ENCODE data around the gene HYAL1. TPM values are rescaled to one million over a fixed set of nuclear protein-coding genes. Genes with fewer than 3 reads are reported as not detected.

Gene HYAL1
- total RNA-seq, 1 experiment from 2014 or later: 0.37 TPM

DNA sequence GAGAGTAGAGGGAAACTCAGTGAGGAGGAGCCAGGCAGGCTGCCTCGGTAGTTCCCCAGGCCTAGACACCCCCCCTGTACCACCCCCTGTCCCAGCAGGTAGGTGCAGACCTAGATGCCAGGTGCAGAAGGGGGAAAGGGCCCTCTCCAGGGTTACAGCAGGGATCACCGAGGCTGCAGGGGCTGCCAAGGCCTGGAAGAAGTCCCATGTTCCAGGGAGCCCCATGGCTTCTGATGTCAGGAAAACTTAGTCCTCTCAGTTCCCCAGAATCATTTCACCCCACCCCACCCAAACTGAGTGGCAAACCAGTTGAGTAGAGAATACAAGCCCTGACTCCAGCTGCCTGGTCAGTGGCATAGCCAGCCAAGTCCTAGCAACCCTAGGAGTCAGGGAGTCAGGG is 41.9 kb downstream of the HYAL1 start:
- CTCF ChIA-PET: no interaction called here
- Histone ChIP-seq H3K27ac (ENCODE audit: low read depth, low read length, poor library complexity, severe bottlenecking) (peak overlapping the region; percentile 82), H3K4me3 (ENCODE audit: low read depth, low read length, poor library complexity, severe bottlenecking) (no peak overlapping the region), H3K36me3 (ENCODE audit: insufficient read depth, low read length, poor library complexity, severe bottlenecking) (peaks cover 12% of the 10 kb centered on the region), H3K27me3 (replicated peaks; ENCODE audit: insufficient read depth, low read depth, low read length, poor library complexity) (no peaks in the 10 kb centered on the region), H3K4me1 (ENCODE audit: insufficient read depth, low read length, poor library complexity, severe bottlenecking) (peaks cover 14% of the 10 kb centered on the region), H3K9me3 (ENCODE audit: low read depth, low read length, poor library complexity, severe bottlenecking) (no peaks in the 10 kb centered on the region)
- no TSS peak for BruUV-seq (replicated peaks)
- TF ChIP-seq EZH2 (IDR thresholded peaks at IDR 0.05; ENCODE audit: borderline replicate concordance, low read depth, low read length, poor library complexity, severe bottlenecking): no peak
- TF ChIP-seq, protein P1, sequence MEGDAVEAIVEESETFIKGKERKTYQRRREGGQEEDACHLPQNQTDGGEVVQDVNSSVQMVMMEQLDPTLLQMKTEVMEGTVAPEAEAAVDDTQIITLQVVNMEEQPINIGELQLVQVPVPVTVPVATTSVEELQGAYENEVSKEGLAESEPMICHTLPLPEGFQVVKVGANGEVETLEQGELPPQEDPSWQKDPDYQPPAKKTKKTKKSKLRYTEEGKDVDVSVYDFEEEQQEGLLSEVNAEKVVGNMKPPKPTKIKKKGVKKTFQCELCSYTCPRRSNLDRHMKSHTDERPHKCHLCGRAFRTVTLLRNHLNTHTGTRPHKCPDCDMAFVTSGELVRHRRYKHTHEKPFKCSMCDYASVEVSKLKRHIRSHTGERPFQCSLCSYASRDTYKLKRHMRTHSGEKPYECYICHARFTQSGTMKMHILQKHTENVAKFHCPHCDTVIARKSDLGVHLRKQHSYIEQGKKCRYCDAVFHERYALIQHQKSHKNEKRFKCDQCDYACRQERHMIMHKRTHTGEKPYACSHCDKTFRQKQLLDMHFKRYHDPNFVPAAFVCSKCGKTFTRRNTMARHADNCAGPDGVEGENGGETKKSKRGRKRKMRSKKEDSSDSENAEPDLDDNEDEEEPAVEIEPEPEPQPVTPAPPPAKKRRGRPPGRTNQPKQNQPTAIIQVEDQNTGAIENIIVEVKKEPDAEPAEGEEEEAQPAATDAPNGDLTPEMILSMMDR (conservative IDR thresholded peaks at IDR 0.05; ENCODE audit: low read depth, low read length): no peak
- POLR2A ChIA-PET (ENCODE audit: low non-redundant PET): no interaction called here
- intact Hi-C loops (cut with micrococcal nuclease; ENCODE audit: unreplicated experiment): loop anchor here (10.0 kb wide), 1 partner anchor 137 kb away; no protein-coding TSS in a partner anchor
- DNase-seq (ENCODE audit: low spot score): no peak

DNA sequence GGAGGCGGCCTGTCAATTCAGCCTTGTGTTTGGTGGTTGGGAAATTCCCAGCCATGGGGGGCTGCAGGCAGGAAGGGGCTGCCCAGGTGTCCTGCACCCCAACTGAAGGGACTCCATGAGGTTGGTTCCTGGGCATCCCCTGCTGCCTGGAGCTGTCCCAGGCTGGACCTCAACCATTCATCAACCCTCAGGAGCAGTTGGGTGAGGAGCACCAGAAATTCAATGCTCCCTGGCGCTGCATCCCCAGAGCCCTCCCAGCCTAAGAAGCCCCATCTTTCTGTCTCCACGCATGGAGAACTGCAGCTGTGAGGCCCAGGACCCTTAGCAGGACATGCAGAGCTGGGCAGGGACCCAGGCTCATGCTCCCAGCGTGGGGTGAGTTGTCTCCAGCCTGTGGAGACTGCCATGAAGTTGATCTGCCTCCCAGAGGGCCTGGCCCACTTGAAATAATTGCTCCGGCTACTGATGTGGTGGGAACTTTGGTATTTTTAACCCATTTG is 42.4 kb downstream of the HYAL1 start:
- TF ChIP-seq EZH2 (IDR thresholded peaks at IDR 0.05; ENCODE audit: borderline replicate concordance, low read depth, low read length, poor library complexity, severe bottlenecking): no peak
- TF ChIP-seq, protein P1 (conservative IDR thresholded peaks at IDR 0.05; ENCODE audit: low read depth, low read length): no peak
- ChIA-PET POLR2A (ENCODE audit: low non-redundant PET) (no interaction called here), CTCF (interaction anchor here (1.0 kb wide), 1 partner anchor 14 kb away, joined by 3 read pairs; no protein-coding TSS in a partner anchor)
- Histone ChIP-seq H3K4me1 (ENCODE audit: insufficient read depth, low read length, poor library complexity, severe bottlenecking) (peaks cover 14% of the 10 kb centered on the region), H3K36me3 (ENCODE audit: insufficient read depth, low read length, poor library complexity, severe bottlenecking) (peaks cover 15% of the 10 kb centered on the region), H3K9me3 (ENCODE audit: low read depth, low read length, poor library complexity, severe bottlenecking) (no peaks in the 10 kb centered on the region), H3K27me3 (replicated peaks; ENCODE audit: insufficient read depth, low read depth, low read length, poor library complexity) (no peaks in the 10 kb centered on the region), H3K27ac (ENCODE audit: low read depth, low read length, poor library complexity, severe bottlenecking) (peak overlapping the region; percentile 82), H3K4me3 (ENCODE audit: low read depth, low read length, poor library complexity, severe bottlenecking) (peak overlapping the region; percentile 53)
- no peak for DNase-seq (ENCODE audit: low spot score)
- BruUV-seq (replicated peaks): no TSS peak
- intact Hi-C loops (cut with micrococcal nuclease; ENCODE audit: unreplicated experiment): loop anchor here (10.0 kb wide), 1 partner anchor 136 kb away; no protein-coding TSS in a partner anchor

DNA sequence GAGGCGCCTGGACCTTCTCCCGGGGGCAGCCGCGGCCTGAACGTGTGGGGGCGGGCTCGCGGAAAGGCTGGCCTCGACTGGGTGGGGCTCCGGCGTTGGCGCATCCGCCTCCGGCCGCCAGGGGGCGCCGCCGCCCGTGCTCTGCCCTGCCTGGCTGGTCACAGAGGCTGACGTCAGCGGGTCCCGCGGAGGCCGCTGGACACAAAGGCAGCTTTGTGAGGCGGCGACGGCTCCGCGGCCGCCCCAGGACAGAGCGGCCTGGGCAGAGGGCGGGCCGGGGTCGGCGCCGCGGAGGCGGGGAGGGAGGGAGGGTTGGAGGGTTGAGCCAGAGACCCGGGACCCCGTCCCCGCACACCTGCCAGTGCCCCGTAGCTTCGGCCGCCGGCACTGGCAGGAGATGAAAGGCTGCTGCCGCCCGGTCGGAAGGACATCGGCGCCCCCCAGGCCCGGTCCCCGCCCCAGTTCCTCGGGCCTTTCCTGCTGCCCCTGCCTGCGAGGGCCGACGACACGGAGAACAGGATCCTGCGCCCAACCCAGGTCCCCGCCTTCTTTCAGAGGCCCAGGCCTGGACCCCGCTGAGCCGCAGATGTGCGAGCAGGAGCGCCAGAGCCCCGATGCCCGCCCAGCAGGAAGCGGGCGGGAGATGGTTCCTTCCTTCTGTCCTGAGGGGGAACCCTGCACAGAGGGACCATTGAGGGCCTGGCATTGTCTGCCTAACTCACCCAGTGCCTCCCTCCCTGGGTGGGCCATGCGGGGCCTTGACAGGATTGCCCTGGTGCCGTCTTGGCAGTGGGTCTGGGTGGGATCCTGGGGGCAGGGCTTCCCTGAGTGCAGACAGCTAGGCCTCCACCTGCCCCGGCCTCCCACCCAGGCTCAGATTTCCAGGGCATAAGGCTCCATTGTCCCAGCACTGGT is 43.1 kb downstream of the HYAL1 start:
- POLR2A ChIA-PET (ENCODE audit: low non-redundant PET): no interaction called here
- H3K9me3 ChIP-seq (ENCODE audit: low read depth, low read length, poor library complexity, severe bottlenecking): no peaks in the 10 kb centered on the region
- intact Hi-C loops (cut with micrococcal nuclease; ENCODE audit: unreplicated experiment): loop anchor here (10.0 kb wide), 1 partner anchor 135 kb away; no protein-coding TSS in a partner anchor

More for the DNA sequence above, 43.1 kb downstream of the HYAL1 start:
- H3K4me1 ChIP-seq (ENCODE audit: insufficient read depth, low read length, poor library complexity, severe bottlenecking): peaks cover 12% of the 10 kb centered on the region
- peak overlapping the region; percentile 53 for H3K4me3 ChIP-seq (ENCODE audit: low read depth, low read length, poor library complexity, severe bottlenecking)
- DNase-seq (ENCODE audit: low spot score): peak; percentile 71
- H3K27me3 ChIP-seq (replicated peaks; ENCODE audit: insufficient read depth, low read depth, low read length, poor library complexity): no peaks in the 10 kb centered on the region
- CTCF ChIA-PET: interaction anchor here (0.5 to 1.0 kb wide), 3 partner anchors 14 to 66 kb away, joined by 3 to 8 read pairs (median 3); no protein-coding TSS in a partner anchor
- no peak for TF ChIP-seq EZH2 (IDR thresholded peaks at IDR 0.05; ENCODE audit: borderline replicate concordance, low read depth, low read length, poor library complexity, severe bottlenecking)
- TF ChIP-seq, protein P1 (conservative IDR thresholded peaks at IDR 0.05; ENCODE audit: low read depth, low read length): peak; percentile 68
- H3K27ac ChIP-seq (ENCODE audit: low read depth, low read length, poor library complexity, severe bottlenecking): peak overlapping the region; percentile 82
- peaks cover 15% of the 10 kb centered on the region for H3K36me3 ChIP-seq (ENCODE audit: insufficient read depth, low read length, poor library complexity, severe bottlenecking)
- BruUV-seq (replicated peaks): no TSS peak

All from A673 (cell line).